HG03432 (cell line): ENCODE measurements around the gene MMP25.

Source experiments
- ATAC-seq: cut with Tn5 transposase; IDR thresholded peaks from one replicate; pipeline ENCODE4 v1.9.1; 2021; ENCODE audit warnings: mild to moderate bottlenecking, moderate library complexity; ENCODE audit not compliant: unreplicated experiment

MMP25 gene

GRCh38 chr16:3015865-3016521, 30.4 kb upstream of the MMP25 start:
- no peak for ATAC-seq

- no peak for ATAC-seq
Observed at GRCh38 chr16:3017344-3017743, 29.0 kb upstream of the MMP25 start.

DNA sequence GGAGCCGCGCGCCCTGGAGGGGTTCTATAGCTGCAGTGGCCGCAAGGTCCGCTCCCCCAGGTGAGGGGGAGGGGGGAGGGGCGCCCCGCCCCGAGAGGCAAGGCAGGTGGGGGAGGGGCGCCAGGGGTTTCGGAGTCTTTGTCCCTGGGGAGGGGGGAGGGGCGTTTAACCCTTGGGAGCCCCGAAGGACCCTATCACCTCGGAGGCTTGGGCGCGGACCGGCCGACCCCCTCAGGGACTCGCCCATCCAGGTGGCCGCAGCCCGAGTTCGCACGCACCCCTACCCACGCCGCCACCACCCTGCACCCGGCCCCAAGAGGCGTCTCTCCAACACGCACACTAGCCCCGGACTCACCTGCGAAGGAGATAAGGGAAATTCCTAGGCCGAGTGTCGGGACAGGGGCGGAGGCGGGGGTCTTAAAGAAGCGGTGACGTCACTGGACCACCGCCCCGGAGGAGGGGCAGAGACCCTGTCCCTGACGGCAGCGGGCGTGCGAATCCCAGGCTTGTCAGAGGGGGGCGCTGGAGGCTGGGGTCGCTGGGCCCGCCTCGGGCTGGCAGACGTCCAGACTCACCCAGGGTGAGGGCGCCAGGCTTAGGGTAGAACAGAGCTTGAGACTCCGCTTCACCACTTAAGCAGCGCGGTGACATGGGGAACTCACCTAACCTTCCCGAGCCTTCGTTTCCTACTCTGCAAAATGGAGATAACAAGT, 28.4 kb upstream of the MMP25 start, which contains the start of gene CLDN6:
Gene CLDN6 (minus strand): TSS at position 390 of the 713 bp plus-strand sequence. CDS start 2,162 bp downstream, outside the sequence.
- no peak for ATAC-seq

GRCh38 chr16:3019594-3020246, 26.6 kb upstream of the MMP25 start:
- no peak for ATAC-seq

GRCh38 chr16:3020247-3020603, 26.1 kb upstream of the MMP25 start, which contains the start of gene TNFRSF12A:
TNFRSF12A (plus strand) TSS chr16:3020368; CDS start chr16:3020398, 30 bp downstream.
- ATAC-seq: no peak

DNA sequence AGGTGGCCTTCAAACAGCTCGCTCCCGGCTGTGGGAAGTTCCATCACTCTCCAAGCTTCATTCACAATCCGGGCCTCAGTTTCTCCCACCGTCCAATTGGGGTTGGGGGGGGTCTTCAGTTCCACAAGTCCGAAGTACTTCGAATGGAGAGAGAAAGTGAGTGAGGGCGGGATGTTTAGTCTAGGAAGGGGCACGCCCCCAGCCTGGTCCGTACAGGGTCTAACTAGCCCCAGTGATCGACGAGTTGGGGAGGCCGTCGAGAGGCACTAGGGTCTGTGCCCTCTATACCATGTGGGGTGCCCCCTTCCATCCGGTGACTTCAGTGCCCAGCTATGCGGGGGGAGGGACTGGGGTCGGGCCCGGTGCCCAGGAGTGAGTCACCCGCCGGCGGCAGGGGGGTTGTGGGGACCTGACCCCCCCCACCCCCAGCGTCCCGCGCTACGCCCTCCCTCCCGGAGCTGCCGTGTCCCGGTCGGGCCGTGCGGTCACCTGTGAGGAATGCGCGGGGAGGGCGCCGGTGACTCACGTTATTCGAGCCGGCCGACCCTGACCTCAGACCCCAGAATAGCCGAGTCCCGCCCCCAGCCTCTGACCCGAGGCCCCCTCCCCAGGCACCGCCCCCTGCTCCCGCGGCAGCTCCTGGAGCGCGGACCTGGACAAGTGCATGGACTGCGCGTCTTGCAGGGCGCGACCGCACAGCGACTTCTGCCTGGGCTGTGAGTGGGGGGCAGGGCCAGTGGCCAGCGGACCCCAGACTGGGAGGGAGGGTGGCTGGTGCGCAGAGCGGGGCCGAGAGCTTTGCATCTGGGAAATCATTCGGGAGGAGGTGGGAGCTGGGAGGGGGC, 25.5 kb upstream of the MMP25 start:
- no peak for ATAC-seq

GRCh38 chr16:3021449-3022207, 24.7 kb upstream of the MMP25 start:
- peak; percentile 30 for ATAC-seq

- no peak for ATAC-seq
Observed at GRCh38 chr16:3022208-3022683, 24.1 kb upstream of the MMP25 start.

GRCh38 chr16:3022684-3023414, 23.5 kb upstream of the MMP25 start:
- ATAC-seq: no peak

DNA sequence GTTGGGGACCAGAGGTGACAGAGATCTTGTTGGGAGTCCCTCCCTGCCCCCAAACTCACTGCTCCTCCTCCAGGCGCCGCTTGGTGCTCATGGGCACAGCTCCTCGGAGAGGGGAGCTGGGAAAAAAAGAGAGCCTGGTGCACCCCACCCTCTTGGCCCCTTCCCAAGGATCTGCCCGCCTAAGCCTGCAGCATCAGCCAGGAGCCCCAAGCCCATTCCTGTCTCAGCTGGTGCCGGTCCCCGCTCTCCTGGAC, 23.0 kb upstream of the MMP25 start:
- ATAC-seq: no peak

- peak; percentile 75 for ATAC-seq
Observed at GRCh38 chr16:3023669-3024478, 22.5 kb upstream of the MMP25 start, which contains the start of the genes HCFC1R1 and THOC6. HCFC1R1 (minus strand) TSS chr16:3023942; CDS start chr16:3023941, 1 bp downstream. THOC6 (plus strand) TSS chr16:3024035; CDS start chr16:3024327, 292 bp downstream.

DNA sequence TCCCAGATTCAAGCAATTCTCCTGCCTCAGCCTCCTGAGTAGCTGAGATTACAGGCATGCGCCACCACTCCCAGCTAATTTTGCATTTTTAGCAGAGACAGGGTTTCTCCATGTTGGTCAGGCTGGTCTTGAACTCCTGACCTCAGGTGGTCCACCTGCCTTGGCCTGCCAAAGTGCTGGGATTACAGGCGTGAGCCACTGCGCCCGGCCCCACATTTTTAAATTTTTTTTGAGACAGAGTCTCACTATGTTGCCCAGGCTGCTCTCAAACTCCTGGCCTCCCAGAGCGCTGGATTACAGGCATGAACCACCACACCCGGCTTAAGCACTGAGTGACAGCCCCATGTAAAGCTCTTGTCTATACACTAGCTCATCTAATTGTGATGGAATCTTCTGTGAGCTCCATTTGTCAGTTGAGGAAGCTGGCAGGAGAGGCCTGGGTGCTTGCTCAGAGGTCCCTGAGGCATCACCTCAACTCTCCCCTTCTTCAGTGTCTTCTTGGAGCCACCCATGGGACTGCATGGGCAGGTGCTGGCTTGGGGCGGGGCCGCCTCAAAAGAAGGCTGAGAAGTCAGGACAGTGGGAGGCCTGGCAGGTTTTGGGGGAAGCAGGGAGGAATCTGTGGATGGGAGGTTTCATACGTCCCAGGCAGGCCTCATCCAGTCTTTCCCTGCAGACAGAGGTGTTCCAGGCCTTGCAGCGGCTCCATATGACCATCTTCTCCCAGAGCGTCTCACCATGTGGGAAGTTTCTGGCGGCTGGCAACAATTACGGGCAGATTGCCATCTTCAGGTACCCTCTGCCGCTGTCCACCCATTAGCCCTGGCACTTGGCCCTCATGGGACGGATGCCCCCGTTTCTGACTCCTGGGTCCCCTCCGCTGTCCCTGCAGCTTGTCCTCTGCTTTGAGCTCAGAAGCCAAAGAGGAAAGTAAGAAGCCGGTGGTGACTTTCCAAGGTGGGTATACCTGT, 21.0 kb upstream of the MMP25 start:
- no peak for ATAC-seq

DNA sequence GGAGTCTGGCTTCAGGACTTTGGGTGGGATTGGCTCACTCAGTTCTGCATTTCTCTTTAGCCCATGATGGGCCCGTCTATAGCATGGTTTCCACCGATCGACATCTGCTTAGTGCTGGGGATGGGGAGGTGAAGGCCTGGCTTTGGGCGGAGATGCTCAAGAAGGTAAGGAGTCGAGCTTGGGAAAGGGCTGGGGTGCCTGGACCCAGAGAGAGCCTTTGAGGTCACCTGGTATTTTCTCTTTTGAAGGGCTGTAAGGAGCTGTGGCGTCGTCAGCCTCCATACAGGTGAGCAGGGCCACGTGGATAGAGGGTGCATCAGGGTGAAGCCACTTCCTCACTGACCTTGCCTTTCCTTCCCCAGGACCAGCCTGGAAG, 20.4 kb upstream of the MMP25 start:
- ATAC-seq: no peak

- ATAC-seq: no peak
Observed at GRCh38 chr16:3026609-3027488, 19.5 kb upstream of the MMP25 start.

GRCh38 chr16:3027489-3027795, 18.9 kb upstream of the MMP25 start:
- no peak for ATAC-seq

DNA sequence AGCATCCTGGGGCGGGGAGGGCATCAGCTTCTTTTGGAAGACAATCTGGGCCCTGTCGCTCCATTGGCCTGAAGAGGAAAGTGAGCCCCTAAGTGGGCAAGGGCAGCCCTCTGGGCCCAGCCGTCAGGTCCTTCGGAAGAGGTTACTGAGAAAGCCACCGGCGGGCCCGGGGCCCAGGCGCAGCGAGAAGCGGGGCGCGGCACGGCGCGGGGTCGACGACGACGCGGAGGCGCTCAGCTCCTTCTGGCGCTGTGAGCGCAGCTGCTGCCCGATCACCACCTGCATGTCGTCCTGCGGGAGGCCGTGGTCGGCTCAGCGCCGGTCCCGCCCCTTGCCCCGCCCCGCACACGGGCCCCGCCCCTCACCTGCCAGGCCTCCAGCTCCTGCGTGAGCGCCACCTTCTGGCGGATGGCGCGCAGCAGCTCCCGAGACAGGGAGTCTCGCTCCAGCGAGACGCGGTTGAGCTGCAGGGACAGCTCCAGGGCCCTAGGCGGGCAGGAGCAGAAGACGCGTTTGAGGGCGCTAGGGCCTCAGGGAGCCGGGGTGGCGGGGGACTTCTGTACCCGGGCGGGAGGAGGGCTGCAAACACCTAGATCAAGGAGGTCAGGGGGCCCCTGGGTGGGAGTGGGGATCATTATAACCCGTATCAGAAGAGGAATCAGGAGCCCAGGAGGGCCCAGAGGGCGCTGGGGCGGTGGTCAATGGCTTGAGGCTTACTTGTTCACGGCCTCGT, 18.2 kb upstream of the MMP25 start:
- peak; percentile 27 for ATAC-seq
